ENCODE measurements around the gene CKM. TPM values are rescaled to one million over a fixed set of nuclear protein-coding genes. Genes with fewer than 3 reads are reported as not detected.

The CKM gene
- total and polyA plus RNA-seq, 10 of the 15 experiments (the other 5 are each of a cell fraction or from before 2014, with no cell fraction given) = 0.08 to 0.14 (median 0.13) TPM; not detected in 5

- Histone ChIP-seq H3K79me2 (ENCODE audit: control insufficient read depth, insufficient read depth, low read length) (no peaks in the 10 kb centered on the region), H2AFZ (ENCODE audit: control insufficient read depth, low read depth, low read length) (no peak overlapping the region), H3K36me3 (ENCODE audit: control insufficient read depth in 2 of 2, insufficient read depth in 2 of 2, low read length in 1 of 2) (no peaks in the 10 kb centered on the region; a peak in 1 of 4 replicates), H3K4me2 (ENCODE audit: control insufficient read depth, insufficient read depth) (no peak overlapping the region), H3K4me3 (no peak overlapping the region), H3K4me1 (ENCODE audit: control insufficient read depth, insufficient read depth, low read length) (no peaks in the 10 kb centered on the region), H3K27ac (ENCODE audit: control insufficient read depth, insufficient read depth) (no peak overlapping the region), H3K9ac (ENCODE audit: control insufficient read depth, insufficient read depth, low read length) (no peak overlapping the region), H3K27me3 (replicated peaks in 1 of 2; ENCODE audit: control insufficient read depth in 2 of 2, insufficient read depth in 2 of 2, low read length in 1 of 2) (no peaks in the 10 kb centered on the region), H3K9me3 (replicated peaks; ENCODE audit: control insufficient read depth, insufficient read depth, low read length) (no peaks in the 10 kb centered on the region), H4K20me1 (ENCODE audit: control insufficient read depth, insufficient read depth) (no peaks in the 10 kb centered on the region)
- in situ Hi-C loops (cut with MboI) (no loop called here), intact Hi-C loops (cut with micrococcal nuclease; ENCODE audit: unreplicated experiment) (no loop called here)
- ChIA-PET CTCF (no interaction called here), POLR2A (no interaction called here), RAD21 (ENCODE audit: unreplicated experiment) (no interaction called here), SMC1A (ENCODE audit: uncharacterized antibody, unreplicated experiment) (no interaction called here)
- no TSS peak for BruUV-seq (replicated peaks)
- DNase-seq (ENCODE audit: low read depth, low spot score) = no peak
- TF ChIP-seq KAT2A (conservative IDR thresholded peaks at IDR 0.05; ENCODE audit: control insufficient read depth, low read depth, low read length) = no peak
- TF ChIP-seq HDAC2 (IDR thresholded peaks at IDR 0.05) = no peak
- no peak for TF ChIP-seq MYC (IDR thresholded peaks at IDR 0.05; ENCODE audit: insufficient read depth, insufficient read length, insufficient replicate concordance, low read length, severe bottlenecking)
- TF ChIP-seq TARDBP (IDR thresholded peaks at IDR 0.05; ENCODE audit: borderline replicate concordance) = no peak
- TF ChIP-seq NR2C2 (IDR thresholded peaks at IDR 0.05; ENCODE audit: borderline replicate concordance, control insufficient read depth, insufficient read length, low read depth) = no peak
- WGBS (ENCODE audit: insufficient coverage, insufficient replicate concordance, low lambda C conversion rate, missing lambda C conversion rate) = 85% methylated on average over 6 of the region's 6 CpGs
- ATAC-seq = no peak
- no peak for FAIRE-seq
Measured at GRCh38 chr19:45262570-45262969, 60.1 kb downstream of the CKM start.

GRCh38 chr19:45258862-45259261, 63.8 kb downstream of the CKM start:
- H3K4me1 ChIP-seq (ENCODE audit: control insufficient read depth, insufficient read depth, low read length) = peaks cover 2% of the 10 kb centered on the region; the same call in 1 of the 2 replicates
- no peaks in the 10 kb centered on the region for H3K9me3 ChIP-seq (replicated peaks; ENCODE audit: control insufficient read depth, insufficient read depth, low read length)
- H3K27ac ChIP-seq (ENCODE audit: control insufficient read depth, insufficient read depth) = no peak overlapping the region
- H3K36me3 ChIP-seq (ENCODE audit: control insufficient read depth in 2 of 2, insufficient read depth in 2 of 2, low read length in 1 of 2) = no peaks in the 10 kb centered on the region; a peak in 1 of 4 replicates
- in situ Hi-C loops (cut with MboI) (no loop called here), intact Hi-C loops (cut with micrococcal nuclease; ENCODE audit: unreplicated experiment) (no loop called here)
- H4K20me1 ChIP-seq (ENCODE audit: control insufficient read depth, insufficient read depth) = no peaks in the 10 kb centered on the region
- no TSS peak for BruUV-seq (replicated peaks)
- no peak overlapping the region for H3K4me3 ChIP-seq
- ChIA-PET CTCF (interaction anchor here (1.0 kb wide), 1 partner anchor 9 kb away, joined by 3 read pairs; no protein-coding TSS in a partner anchor), POLR2A (no interaction called here), SMC1A (ENCODE audit: uncharacterized antibody, unreplicated experiment) (no interaction called here), RAD21 (ENCODE audit: unreplicated experiment) (no interaction called here)
- H2AFZ ChIP-seq (ENCODE audit: control insufficient read depth, low read depth, low read length) = no peak overlapping the region
- H3K79me2 ChIP-seq (ENCODE audit: control insufficient read depth, insufficient read depth, low read length) = peaks cover 2% of the 10 kb centered on the region
- WGBS (ENCODE audit: insufficient coverage, insufficient replicate concordance, low lambda C conversion rate, missing lambda C conversion rate) = 92% methylated on average over 19 of the region's 19 CpGs
- H3K27me3 ChIP-seq (replicated peaks in 1 of 2; ENCODE audit: control insufficient read depth in 2 of 2, insufficient read depth in 2 of 2, low read length in 1 of 2) = no peaks in the 10 kb centered on the region
- FAIRE-seq = no peak
- H3K4me2 ChIP-seq (ENCODE audit: control insufficient read depth, insufficient read depth) = no peak overlapping the region
- DNase-seq (ENCODE audit: low read depth, low spot score) = no peak
- ATAC-seq = no peak
- H3K9ac ChIP-seq (ENCODE audit: control insufficient read depth, insufficient read depth, low read length) = no peak overlapping the region
- TF ChIP-seq BMI1 (IDR thresholded peaks at IDR 0.05; ENCODE audit: borderline replicate concordance) = no peak
- TF ChIP-seq ZZZ3 (IDR thresholded peaks at IDR 0.05; ENCODE audit: control insufficient read depth, insufficient read length, low read depth) = no peak
- no peak for TF ChIP-seq ELK1 (IDR thresholded peaks at IDR 0.05; ENCODE audit: low read depth, low read length)
- TF ChIP-seq ZNF622 (IDR thresholded peaks at IDR 0.05) = no peak
- TF ChIP-seq RFX5 (IDR thresholded peaks at IDR 0.05; ENCODE audit: low read depth, low read length) = no peak
- TF ChIP-seq PBX3 (IDR thresholded peaks at IDR 0.05; ENCODE audit: insufficient replicate concordance, low read depth, low read length) = no peak
- TF ChIP-seq HSF1 (IDR thresholded peaks at IDR 0.05; ENCODE audit: low read depth, low read length) = no peak
- TF ChIP-seq MXI1 (IDR thresholded peaks at IDR 0.05; ENCODE audit: low read depth, low read length) = no peak
- no peak for TF ChIP-seq MEF2B (IDR thresholded peaks at IDR 0.05; ENCODE audit: partially characterized antibody, poor library complexity, severe bottlenecking)
- TF ChIP-seq SIN3A (IDR thresholded peaks at IDR 0.05; ENCODE audit: low read depth, low read length) = no peak
